HG03378 (cell line): ENCODE results near the gene IGF2R.

Source experiments
- ATAC-seq: cut with Tn5 transposase; IDR thresholded peaks from one replicate; pipeline ENCODE4 v1.9.1; 2021; ENCODE audit warnings: mild to moderate bottlenecking, moderate library complexity; ENCODE audit not compliant: unreplicated experiment

The IGF2R gene

GRCh38 chr6:159976686-159977254, 7.9 kb downstream of the IGF2R start:
- ATAC-seq, result no peak

DNA sequence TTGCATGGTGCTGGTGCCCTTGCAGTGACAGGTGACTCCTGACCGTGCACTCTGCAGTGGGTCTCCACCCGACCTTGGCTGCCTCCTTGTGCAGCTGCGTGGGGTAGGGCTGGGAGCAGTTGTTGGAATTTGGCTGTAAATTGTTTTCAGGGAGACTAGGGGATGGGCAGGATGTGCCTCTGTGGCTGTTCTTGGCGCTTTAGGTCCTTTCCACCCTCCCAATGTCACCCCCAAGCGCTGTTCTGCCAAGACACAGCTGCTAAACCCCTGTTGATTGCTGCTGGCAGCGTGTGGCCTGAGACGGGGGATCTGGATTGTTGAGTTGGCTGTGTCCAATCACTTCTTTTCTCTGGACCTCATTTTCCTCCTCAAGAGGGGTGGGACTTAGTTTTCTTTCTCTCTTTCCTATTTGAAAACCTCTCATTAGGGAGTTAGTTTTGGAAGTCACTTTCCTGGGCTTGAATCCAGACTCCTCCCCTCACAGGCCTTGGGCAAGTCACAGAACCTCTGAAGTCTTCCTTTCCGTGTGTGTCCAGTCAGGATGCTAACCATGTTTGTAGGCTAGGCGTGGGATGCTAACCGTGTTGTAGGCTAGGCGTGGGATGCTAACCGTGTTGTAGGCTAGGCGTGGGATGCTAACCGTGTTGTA, 8.5 kb downstream of the IGF2R start:
- no peak for ATAC-seq

GRCh38 chr6:159977904-159978268, 9.0 kb downstream of the IGF2R start:
- no peak for ATAC-seq

DNA sequence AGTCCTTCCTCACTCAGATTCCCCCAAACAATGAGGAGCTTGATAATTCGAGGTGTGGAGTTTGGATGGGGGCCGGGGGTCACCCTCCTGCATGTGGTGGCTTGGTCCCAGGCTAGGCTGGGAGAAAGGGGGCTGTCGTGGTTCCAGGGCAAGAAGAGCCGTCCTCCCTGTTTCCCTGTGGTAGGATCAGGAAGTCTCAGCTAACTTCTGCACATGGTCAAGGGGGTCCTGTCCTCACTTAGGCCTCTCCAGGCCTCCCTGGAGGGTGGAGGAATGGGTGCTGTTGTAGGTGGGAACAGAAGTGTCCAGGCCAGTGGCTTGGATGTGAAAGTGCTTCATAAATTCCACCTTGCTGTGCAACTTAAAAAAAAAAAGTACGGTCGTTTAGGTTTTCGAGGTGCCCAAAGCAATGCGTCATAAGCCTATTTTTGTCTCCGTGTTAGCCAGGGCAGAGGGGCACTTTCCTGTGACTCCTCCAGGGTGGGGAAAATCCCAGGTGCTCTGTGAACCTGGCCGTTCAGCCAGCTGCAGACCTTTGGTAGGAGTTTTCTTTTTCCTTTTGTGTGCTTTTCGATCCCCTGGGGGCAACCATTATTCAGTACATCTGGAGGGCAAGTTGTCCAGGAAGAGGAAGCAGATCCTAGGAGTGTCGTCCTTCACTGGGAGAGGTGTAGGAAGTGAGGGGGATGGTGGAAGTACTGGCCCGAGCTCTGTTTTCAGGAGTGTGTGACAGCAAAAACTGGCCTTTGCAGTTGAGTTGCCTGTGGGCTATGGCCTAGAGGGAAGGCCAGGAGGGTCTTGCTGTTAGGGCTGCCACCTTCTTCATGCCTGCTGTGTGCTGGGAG, 9.6 kb downstream of the IGF2R start:
- peak; percentile 32 for ATAC-seq

DNA sequence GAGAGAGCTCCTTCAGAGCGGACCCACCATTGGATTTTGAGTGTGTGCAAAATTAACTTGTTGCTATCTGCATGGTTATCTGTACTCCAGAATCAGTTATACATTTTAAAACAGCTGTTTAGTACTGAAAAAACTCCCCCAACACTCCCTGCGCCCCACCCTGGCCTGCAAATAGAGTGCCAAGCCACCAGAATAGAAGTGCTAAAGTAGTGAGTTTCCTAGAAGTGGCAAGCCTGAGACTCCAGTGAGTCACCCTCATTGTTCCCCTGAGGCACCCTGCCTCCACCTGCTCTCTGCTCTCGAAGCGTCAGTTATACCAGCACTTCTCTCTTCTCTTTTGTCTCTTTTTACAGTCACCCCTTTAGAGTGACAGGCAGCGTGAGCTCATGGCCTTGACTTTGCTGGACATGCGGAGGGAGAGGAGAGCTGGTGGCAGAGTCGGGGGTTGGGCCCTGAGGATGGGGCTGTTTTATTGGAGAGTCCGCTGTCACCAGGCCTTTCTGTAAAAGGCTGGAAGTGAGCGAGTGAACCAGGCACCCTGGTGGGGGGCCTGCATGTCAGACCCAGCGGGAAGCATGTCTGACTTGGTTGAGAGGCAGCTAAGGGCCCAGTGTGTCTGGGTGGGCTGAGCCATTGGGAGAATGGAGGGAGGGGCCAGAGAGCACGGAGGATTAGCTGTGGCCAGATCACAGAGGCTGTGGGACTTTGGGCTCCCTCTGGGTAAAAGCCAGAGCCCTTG, 10.4 kb downstream of the IGF2R start:
- peak; percentile 74 for ATAC-seq

GRCh38 chr6:159980474-159980873, 11.6 kb downstream of the IGF2R start:
- ATAC-seq, result no peak

- no peak for ATAC-seq
Observed at GRCh38 chr6:159981071-159981402, 12.2 kb downstream of the IGF2R start.

DNA sequence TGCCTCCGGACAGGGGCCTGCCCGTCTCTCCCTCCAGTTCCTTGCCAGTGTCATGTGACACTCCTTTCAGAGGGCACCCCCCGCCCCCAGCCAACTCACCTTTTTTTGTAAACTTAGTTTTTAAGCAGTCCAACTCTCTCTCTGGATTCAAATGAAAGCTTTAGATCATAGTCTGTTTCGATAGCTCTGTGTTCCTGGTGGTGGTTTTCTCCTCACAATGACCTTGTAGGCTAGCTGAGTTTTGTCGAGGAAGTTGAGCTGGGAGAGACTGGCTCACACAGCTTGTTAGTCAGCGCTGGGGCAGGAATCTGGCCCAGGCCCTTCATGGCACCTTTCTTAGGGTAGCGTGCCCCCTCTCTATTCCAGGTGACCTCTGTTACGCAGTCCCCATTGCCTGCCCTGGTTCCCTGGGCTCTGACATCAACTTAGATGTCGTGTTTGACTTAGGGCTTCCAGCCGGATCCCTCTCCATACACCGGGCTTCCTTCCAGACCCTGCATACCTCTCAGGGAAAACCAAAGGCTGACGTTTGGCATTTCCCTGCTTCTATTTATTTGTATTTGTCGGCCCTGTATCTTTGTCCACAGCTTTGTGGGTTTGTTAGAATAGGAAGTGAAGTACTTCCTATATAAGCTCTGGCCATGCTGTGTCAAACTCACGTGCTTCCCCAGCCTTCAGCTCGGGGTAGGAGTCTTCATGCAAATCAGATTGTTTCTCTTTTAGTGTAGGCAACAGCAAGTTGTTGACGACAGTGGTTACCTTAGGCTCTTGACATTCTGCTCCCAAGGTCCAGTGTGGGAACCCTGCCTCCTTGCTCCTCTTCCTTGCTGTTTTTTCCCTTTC, 12.7 kb downstream of the IGF2R start:
- ATAC-seq, result peak; percentile 61

- ATAC-seq, result no peak
Observed at GRCh38 chr6:159982731-159983506, 14.0 kb downstream of the IGF2R start.

DNA sequence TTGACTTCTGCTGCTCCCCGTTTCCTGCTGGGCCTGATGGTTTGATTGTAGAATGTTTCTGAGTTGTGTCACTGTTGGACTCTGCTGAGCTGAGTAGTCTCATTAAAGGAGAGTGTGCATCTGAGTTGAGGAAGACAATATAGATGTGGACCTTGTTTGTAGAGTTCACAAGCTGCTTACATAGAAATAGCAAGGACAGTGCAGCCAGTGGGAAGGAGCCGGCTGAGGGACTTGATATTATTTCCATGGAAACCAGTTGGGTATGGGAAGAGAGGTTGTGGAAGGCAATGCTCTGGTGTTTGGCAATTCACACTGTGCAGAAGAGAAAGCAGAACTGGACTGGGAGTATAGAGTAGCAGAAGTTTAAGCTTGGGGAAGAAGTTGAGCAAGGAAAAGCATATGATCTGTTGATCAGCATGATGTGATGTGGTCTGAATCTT, 14.8 kb downstream of the IGF2R start:
- no peak for ATAC-seq

DNA sequence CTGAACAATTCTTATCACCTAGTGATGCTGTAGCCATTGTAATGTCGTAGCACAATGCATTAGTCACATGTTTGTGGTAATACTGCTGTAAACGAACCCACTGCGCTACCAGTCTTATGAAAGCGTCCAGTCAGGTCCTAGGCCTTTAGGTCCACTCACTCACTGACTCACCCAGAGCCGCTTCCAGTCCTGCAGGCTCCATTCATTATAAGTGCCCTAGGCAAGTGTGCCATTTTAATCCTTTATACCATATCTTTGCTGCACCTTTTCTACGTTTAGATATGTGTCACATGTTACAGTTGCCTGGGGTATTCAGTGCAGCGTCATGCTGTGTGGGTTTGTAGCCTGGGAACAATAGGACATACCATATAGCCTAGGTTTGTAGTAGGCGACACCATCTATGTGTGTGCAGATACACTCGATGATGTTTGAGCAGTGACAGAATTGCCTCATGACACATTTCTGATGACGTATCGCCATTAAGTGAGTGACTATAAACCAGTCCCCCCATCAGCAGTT, 15.4 kb downstream of the IGF2R start:
- no peak for ATAC-seq

- ATAC-seq, result no peak
Observed at GRCh38 chr6:159985296-159985945, 16.5 kb downstream of the IGF2R start.

DNA sequence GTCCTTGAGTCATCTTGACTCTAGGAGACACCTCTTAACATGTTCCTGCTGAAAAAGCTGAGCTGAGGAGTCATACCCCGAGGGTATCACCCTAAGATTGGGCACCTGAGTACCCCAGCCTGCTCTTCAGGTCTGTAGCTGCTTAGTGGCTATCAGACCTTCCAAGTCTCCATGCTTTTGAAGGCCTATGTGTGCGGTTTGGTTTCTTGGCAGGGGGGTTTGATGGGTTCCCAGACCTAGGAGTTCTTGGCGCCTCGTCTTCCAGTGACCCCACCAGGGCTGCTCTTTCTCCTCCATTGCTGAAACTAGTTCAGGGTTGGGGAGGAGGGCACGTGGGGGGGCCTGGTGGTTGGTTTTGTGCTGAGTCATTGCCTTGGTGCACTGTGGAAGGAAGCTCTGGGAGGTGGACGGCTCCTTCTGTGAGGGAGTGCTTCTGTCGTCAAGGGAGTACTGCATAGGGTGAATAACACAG, 20.1 kb downstream of the IGF2R start:
- ATAC-seq, result no peak

DNA sequence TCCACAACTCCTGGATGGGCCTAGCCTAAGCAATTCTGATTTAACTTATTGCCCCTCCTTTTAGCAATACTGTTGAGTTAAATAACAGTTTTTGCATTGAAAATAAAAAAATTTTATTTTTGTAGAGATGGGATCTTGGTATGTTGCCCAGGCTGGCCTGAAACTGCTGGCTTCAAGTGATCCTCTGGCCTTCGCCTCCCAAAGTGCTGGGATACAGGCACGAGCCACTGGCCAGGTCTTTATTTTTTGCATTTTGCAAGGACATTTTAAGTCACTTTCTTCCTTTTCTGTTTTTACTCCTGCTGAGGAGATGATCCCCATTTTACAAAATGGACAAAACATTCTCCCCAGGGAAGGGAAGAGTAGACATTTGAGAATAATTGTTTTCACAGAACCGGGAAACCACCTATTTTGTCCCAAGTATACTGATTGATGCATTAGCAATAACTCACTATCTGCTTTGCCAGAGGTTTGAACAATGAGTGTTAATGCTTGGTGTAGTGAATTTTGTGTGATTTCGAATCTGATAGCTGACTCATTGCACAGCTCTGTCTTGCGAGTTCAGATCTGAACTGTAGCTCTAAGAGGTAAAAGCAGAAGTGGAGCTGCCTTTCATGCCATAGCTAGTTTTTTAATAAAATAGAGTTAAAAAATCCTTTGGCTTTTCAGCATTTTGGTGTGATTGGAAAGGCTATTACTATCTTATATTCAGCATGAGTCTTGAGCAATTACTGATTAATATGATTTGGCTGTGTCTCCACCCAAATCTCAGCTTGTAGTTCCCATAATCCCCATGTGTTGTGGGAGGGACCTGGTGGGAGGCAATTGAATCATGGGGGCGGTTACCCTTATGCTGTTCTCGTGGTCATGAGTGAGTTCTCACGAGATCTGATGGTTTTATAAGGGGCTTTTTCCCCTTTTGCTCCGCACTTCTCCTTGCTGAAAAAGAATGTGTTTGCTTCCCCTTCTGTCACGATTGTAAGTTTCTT, 20.9 kb downstream of the IGF2R start:
- peak; percentile 89 for ATAC-seq

DNA sequence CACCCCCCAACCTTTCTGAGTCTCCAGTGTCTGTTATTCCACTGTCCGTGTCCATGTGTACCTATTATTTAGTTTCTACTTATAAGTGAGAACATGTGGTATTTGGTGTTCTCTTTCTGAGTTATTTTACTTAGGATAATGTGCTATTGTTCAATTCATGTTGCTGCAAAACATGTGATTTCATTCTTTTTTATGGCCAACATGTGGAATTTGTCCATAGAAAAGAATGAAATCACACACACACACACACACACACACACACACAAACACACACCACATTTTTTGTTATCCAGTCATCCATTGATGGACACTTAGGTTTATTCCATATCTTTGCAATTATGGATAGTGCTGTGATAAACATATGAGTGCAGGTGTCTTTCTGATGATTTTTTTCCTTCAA, 23.5 kb downstream of the IGF2R start:
- ATAC-seq, result no peak

DNA sequence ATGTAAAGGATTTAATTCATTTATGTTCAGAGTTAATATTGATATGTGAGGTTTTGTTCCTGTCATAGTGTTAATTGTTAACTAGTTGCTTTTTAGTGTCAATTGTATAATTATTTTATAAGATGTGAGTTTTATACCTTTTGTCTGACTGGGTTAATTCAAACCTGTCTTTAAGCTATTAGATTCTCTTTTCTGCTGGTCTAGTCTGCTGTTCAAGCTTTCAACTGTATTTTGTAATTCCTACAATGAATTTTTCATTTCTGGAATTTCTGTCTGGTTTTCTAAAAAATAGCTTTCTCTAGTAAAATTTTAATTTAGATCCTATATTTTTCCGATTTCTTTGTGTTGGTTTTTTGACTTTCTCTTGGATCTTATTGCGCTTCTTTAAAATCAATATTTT, 26.5 kb downstream of the IGF2R start:
- ATAC-seq, result no peak

- no peak for ATAC-seq
Observed at GRCh38 chr6:159996087-159996622, 27.3 kb downstream of the IGF2R start.
